Heart left ventricle (tissue), 16 donors: ENCODE data around the gene FXYD5. TPM values are rescaled to one million over a fixed set of nuclear protein-coding genes. Genes with fewer than 3 reads are reported as not detected.

Experiments
- ATAC-seq, 4 donors: fragments of 200-7000 bp; cut with Tn5 transposase; one replicate each; pipeline ENCODE4 v1.9.1; 2020 to 2022; ENCODE audit warnings: moderate library complexity in 4 of 4, mild to moderate bottlenecking in 3 of 4, moderate number of reproducible peaks in 1 of 4
- DNase-seq, 5 donors: peaks; one replicate each; pipeline ENCODE4 v3.0.0-alpha.2; 2020
- H3K27ac ChIP-seq, 12 donors: fragments of 200-600 bp; sonication (generic) in 4 of 12; one replicate each; pipeline versions ENCODE4 v1.5.0 to v1.8.0; 2016 to 2022; ENCODE audit warnings: mild to moderate bottlenecking in 2 of 12
- H3K27me3 ChIP-seq, 9 donors: fragments of 200-600 bp; sonication (generic) in 2 of 9; one replicate each; pipeline versions ENCODE4 v1.5.1 to v1.8.0; 2016 to 2022; ENCODE audit warnings: mild to moderate bottlenecking in 3 of 9
- H3K36me3 ChIP-seq, 9 donors: fragments of 200-600 bp; sonication (generic) in 2 of 9; one replicate each; pipeline versions ENCODE4 v1.5.0 to v1.8.0; 2018 to 2022; ENCODE audit warnings: mild to moderate bottlenecking in 2 of 9
- H3K4me1 ChIP-seq, 12 donors: fragments of 200-600 bp; sonication (generic) in 4 of 12; one replicate each; pipeline versions ENCODE4 v1.5.0 to v1.8.0; 2016 to 2022; ENCODE audit warnings: mild to moderate bottlenecking in 3 of 12
- H3K4me3 ChIP-seq, 12 donors: fragments of 200-600 bp; sonication (generic) in 4 of 12; one replicate each; pipeline versions ENCODE4 v1.5.0 to v1.8.0; 2017 to 2022; ENCODE audit warnings: mild to moderate bottlenecking in 9 of 12, moderate library complexity in 4 of 12
- H3K9me3 ChIP-seq, 12 donors: fragments of 200-600 bp; sonication (generic) in 4 of 12; one replicate each; pipeline versions ENCODE4 v1.5.0 to v1.8.0; 2016 to 2022; ENCODE audit warnings: mild to moderate bottlenecking in 1 of 12
- POLR2A ChIP-seq, 2 donors: fragments of 450-650 bp; IDR thresholded peaks; one replicate each; pipeline ENCODE4 v1.6.1; 2017; ENCODE audit warnings: antibody characterized with exemption in 2 of 2, mild to moderate bottlenecking in 2 of 2, moderate library complexity in 2 of 2
- WGBS, 4 donors: extraction: QIAGEN DNeasy Blood & Tissue Kit in 2 of 4; methylation state at CpG; one replicate each; pipeline versions ENCODE4 v1.1.5 to v1.1.7; 2013 to 2018; 5-methylcytosine and 5-hydroxymethylcytosine counted together
- intact Hi-C, 10 donors: fragments of 100-400 bp; cut with DNase I; formaldehyde crosslinking; loops; one replicate each; pipeline versions ENCODE4 v1.11.1 to v1.14.2; 2022
- polyA plus RNA-seq, 2 donors: library from polyadenylated mRNA; stranded (reverse); fragments of 200-250 nt; gene quantifications; one replicate each; pipeline ENCODE4 v1.2.3, GENCODE V29; 2013
- total RNA-seq, 9 donors: library from RNA; depleted of rRNA in 2 of 9; stranded (reverse); fragments of >200 nt in 2 of 9; fragmentation: NEBNext Ultra II Directional in 3 of 9; extraction: Animal tissue kit (Norgen Biotek cat#: 25700) in 3 of 9; gene quantifications; one replicate each; pipeline versions ENCODE4 v1.1.0 to v1.2.4, GENCODE V29; 2016 to 2023
- TF ChIP-seq, protein P1 (sequence below), 12 donors: fragments of 200-600 bp; sonication (generic) in 4 of 12; IDR thresholded peaks; one replicate each; pipeline versions ENCODE4 v1.5.0 to v1.8.0; 2018 to 2022; ENCODE audit warnings: antibody characterized with exemption in 12 of 12, mild to moderate bottlenecking in 5 of 12
- donor health status: ischemic (EF 13 %, LVEDD 7.1; RV severe dilation, severe dysfunction).
- donor health status: healthy with polysubstance abuse.
- donor health status: DM: no; HTN: yes; CAD: no.
- donor health status: DM: no; HTN: no; CAD: no.
- donor health status: ischemic (EF 25% LVEDD 6.9; RV normal size, moderate dysfunction).
- donor health status: ischemic (EF 25% LVEDD 5.7; RV mildly dilated, moderate dysfunction).
- donor health status: healthy.
- donor health status: DM: yes; HTN: yes; CAD: no.
- donor health status: ischemic (EF 35%, LVEDD 5.7; RV mildly dilated, moderate dysfunction).
- donor health status: nonischemic (EF 11% LVEDD 7.7; RV severe dilation, severe dysfunction).
- donor health status: DM: yes; HTN: yes; CAD: no.
- donor health status: PGD.
- donor health status: ischemic (EF 29% LVEDD 5.4; RV normal size, mild dysfunction).
- donor health status: nonischemic (EF 23%, LVEDD 6.1; RV moderate dilation, normal function).

The FXYD5 gene
- total and polyA plus RNA-seq, 11 donors, result 15.3 to 87.9 (median 25.6) TPM

DNA sequence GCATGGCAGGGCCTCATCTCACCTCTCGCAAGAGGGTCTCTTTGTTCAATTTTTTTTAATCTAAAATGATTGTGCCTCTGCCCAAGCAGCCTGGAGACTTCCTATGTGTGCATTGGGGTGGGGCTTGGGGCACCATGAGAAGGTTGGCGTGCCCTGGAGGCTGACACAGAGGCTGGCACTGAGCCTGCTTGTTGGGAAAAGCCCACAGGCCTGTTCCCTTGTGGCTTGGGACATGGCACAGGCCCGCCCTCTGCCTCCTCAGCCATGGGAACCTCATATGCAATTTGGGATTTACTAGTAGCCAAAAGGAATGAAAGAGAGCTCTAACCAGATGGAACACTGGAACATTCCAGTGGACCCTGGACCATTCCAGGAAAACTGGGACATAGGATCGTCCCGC is 31.0 kb upstream of the FXYD5 start:
- H3K27ac ChIP-seq, result peak overlapping the region in 11 of 12 donors; percentile 82 to 94 (median 91)
- H3K36me3 ChIP-seq, result no peaks in the 10 kb centered on the region
- no peaks in the 10 kb centered on the region for H3K9me3 ChIP-seq
- ATAC-seq, result peak in 3 of 4 donors; percentile 7 to 22 (median 11)
- peak overlapping the region in 7 of 12 donors; percentile 55 to 68 (median 66) for H3K4me3 ChIP-seq
- H3K4me1 ChIP-seq, result peaks cover 0 to 45% (median 12%) of the 10 kb centered on the region in 12 donors
- TF ChIP-seq, protein P1, sequence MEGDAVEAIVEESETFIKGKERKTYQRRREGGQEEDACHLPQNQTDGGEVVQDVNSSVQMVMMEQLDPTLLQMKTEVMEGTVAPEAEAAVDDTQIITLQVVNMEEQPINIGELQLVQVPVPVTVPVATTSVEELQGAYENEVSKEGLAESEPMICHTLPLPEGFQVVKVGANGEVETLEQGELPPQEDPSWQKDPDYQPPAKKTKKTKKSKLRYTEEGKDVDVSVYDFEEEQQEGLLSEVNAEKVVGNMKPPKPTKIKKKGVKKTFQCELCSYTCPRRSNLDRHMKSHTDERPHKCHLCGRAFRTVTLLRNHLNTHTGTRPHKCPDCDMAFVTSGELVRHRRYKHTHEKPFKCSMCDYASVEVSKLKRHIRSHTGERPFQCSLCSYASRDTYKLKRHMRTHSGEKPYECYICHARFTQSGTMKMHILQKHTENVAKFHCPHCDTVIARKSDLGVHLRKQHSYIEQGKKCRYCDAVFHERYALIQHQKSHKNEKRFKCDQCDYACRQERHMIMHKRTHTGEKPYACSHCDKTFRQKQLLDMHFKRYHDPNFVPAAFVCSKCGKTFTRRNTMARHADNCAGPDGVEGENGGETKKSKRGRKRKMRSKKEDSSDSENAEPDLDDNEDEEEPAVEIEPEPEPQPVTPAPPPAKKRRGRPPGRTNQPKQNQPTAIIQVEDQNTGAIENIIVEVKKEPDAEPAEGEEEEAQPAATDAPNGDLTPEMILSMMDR (IDR thresholded peaks at IDR 0.05), result no peak
- no peak for TF ChIP-seq POLR2A (IDR thresholded peaks at IDR 0.05)
- 64 to 77% (median 76%) methylated on average over 4 to 5 of the region's 5 CpGs for WGBS, 4 donors
- intact Hi-C loops, result no loop called here
- H3K27me3 ChIP-seq, result no peaks in the 10 kb centered on the region
- DNase-seq, result peak in 2 of 5 donors; percentile 65 to 67

DNA sequence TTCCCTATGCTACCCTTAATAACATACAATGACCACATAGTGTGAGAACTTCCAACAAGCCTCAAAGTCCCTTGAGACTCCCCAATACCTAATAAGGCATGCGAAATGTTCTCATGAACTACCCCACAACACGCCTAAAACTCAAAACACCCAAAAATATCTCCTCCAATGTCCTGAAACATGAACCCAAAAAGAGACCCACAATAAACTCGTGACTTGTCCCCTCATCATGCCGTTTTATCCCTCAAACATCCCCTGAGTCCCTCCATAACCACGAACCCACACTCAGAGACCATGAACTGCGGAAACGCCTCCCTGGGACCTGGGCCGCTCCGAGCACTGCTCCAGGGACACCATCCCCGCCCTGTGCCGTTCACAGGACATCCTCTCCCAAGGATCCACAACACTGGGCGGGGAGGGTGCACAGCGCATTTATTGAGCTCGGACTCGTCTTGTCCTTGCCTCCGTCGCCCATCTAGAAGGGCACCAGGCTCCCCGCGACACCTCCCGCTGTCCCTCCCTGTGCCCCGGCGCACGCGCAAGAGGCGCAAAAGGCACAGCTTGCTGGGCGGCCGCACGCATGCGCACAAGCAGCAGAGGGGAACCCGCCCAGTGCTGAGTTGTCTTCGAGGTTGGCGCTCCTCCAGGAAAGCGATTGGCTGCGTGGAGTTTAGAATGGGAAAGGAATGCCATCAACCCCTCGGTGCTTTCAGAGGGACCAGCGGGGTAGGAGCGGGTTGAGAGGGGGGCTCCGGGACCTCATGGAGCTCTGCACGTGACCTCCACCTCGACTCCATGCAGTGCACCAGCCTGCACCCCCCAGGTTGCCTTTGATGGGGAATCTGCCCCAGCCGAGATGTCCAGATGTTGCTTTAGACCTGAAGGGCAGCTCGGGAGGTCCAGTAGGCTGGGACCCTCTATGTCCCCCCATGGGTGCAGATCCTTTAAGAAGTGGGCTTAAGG is 30.2 kb upstream of the FXYD5 start:
- TF ChIP-seq, protein P1 (IDR thresholded peaks at IDR 0.05), result no peak
- TF ChIP-seq POLR2A (IDR thresholded peaks at IDR 0.05), result peak; percentile 35 to 95
- ATAC-seq (peak; percentile 92 to 96 (median 94)), DNase-seq (peak; percentile 94 to 97 (median 97))
- peaks cover 0 to 38% (median 12%) of the 10 kb centered on the region in 12 donors for H3K4me1 ChIP-seq
- whole genome bisulfite sequencing, 4 donors, result 7 to 8% (median 7%) methylated on average over 31 to 42 of the region's 42 CpGs
- H3K27me3 ChIP-seq, result no peaks in the 10 kb centered on the region
- no peaks in the 10 kb centered on the region for H3K9me3 ChIP-seq
- H3K27ac ChIP-seq, result peak overlapping the region; percentile 67 to 94 (median 90)
- peak overlapping the region; percentile 4 to 68 (median 58) for H3K4me3 ChIP-seq
- H3K36me3 ChIP-seq, result no peaks in the 10 kb centered on the region
- intact Hi-C loops, result loop anchor here in 1 of 10 donors (1.0 kb wide), 1 partner anchor 17 kb away; no protein-coding TSS in a partner anchor

DNA sequence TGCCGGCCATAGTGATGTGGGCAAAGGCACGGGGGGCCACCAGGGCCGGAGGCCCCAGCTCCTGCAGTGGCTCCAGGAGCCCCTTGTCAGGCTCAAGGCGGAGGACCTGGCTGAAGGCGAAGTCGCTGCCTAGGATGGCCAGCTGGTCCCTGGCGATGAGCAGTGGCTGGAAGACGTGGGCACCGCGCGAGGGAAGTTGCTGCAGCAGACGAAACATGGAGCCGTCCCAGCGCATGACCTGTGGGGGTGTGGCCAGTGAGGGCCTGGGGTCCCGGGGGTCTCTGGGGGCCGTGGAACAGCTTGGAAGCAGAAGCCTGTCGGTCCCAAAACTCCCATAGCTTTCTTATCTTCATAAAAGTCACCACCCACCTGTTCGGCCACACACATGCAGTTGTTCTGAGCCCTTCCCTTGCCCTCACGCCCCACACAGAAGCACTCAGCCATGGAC is 29.2 kb upstream of the FXYD5 start:
- ATAC-seq (no peak), DNase-seq (peak in 1 of 5 donors; percentile 34)
- TF ChIP-seq, protein P1 (IDR thresholded peaks at IDR 0.05), result no peak
- TF ChIP-seq POLR2A (IDR thresholded peaks at IDR 0.05), result no peak
- peaks cover 0 to 32% (median 12%) of the 10 kb centered on the region in 12 donors for H3K4me1 ChIP-seq
- H3K27ac ChIP-seq, result peak overlapping the region in 9 of 12 donors; percentile 82 to 94 (median 90)
- H3K4me3 ChIP-seq, result no peak overlapping the region
- 89 to 94% (median 90%) methylated on average over 16 to 19 of the region's 19 CpGs for WGBS, 4 donors
- H3K36me3 ChIP-seq, result no peaks in the 10 kb centered on the region
- H3K9me3 ChIP-seq, result no peaks in the 10 kb centered on the region
- no peaks in the 10 kb centered on the region for H3K27me3 ChIP-seq
- intact Hi-C loops, result no loop called here
